Uterus (tissue), 4 donors: Measurements from ENCODE around the gene PCDHGB3. TPM values are rescaled to one million over a fixed set of nuclear protein-coding genes. Genes with fewer than 3 reads are reported as not detected.
A peak's percentile ranks its signal among the peaks of the same experiment; 100 is the strongest.
"Not testable (repeated sequence)": the region's sequence is repeated elsewhere in the genome, so short reads cannot be mapped to it uniquely, and the experiment has no call there.

Experiments used
- DNase-seq, 2 donors: peaks; one replicate each; pipeline ENCODE4 v3.0.0-alpha.2; 2019 to 2020
- H3K27ac ChIP-seq, 2 donors: fragments of 200-600 bp; sonication (generic); 1 replicate in 1 of 2; 2 replicates in 1 of 2; pipeline ENCODE4 v1.5.1; 2016 to 2018
- H3K27me3 ChIP-seq, 2 donors: fragments of 200-600 bp; sonication (generic); one replicate each; pipeline ENCODE4 v1.5.1; 2018 to 2019; ENCODE audit warnings: control low read depth in 1 of 2
- H3K36me3 ChIP-seq, 2 donors: fragments of 200-600 bp; sonication (generic); one replicate each; pipeline ENCODE4 v1.5.1; 2019; ENCODE audit warnings: control low read depth in 1 of 2
- H3K4me1 ChIP-seq, 2 donors: fragments of 200-600 bp; sonication (generic); one replicate each; pipeline ENCODE4 v1.5.1; 2018 to 2019; ENCODE audit warnings: control low read depth in 1 of 2
- H3K4me3 ChIP-seq, 2 donors: fragments of 200-600 bp; sonication (generic); 1 replicate in 1 of 2; 2 replicates in 1 of 2; pipeline ENCODE4 v1.5.1; 2018 to 2019; ENCODE audit warnings: mild to moderate bottlenecking in 1 of 2
- H3K9me3 ChIP-seq, 2 donors: fragments of 200-600 bp; sonication (generic); one replicate each; pipeline ENCODE4 v1.5.1; 2019; ENCODE audit warnings: control low read depth in 1 of 2
- POLR2A ChIP-seq, 2 donors: fragments of 450-650 bp; IDR thresholded peaks; one replicate each; pipeline ENCODE4 v1.6.1; 2016; ENCODE audit warnings: antibody characterized with exemption in 2 of 2, mild to moderate bottlenecking in 1 of 2, moderate library complexity in 1 of 2
- intact Hi-C: fragments of 100-400 bp; cut with DNase I; formaldehyde crosslinking; loops from one replicate; pipeline ENCODE4 v1.15.1; 2023; ENCODE audit warnings: low total_unique reads
- total RNA-seq, 4 donors: library from RNA; depleted of rRNA in 3 of 4; stranded (reverse); fragments of >200 nt in 3 of 4; gene quantifications; one replicate each; pipeline versions ENCODE4 v1.1.0 to v1.2.4, GENCODE V29; 2014 to 2023
- TF ChIP-seq, protein P1 (sequence below), 4 experiments: fragments of 200-600 bp in 2 of 4; fragments of 450-650 bp in 2 of 4; sonication (generic) in 2 of 4; IDR thresholded peaks; one replicate each; pipeline ENCODE4 v1.5.1; 2016 to 2019; ENCODE audit warnings: antibody characterized with exemption in 4 of 4, mild to moderate bottlenecking in 2 of 4, moderate library complexity in 1 of 4
- donor health status: DM: yes; HTN: yes; CAD: no.

Gene PCDHGB3
- total RNA-seq, 4 donors from 2014 or later = 0.59 to 14.1 (median 8.1) TPM

DNA sequence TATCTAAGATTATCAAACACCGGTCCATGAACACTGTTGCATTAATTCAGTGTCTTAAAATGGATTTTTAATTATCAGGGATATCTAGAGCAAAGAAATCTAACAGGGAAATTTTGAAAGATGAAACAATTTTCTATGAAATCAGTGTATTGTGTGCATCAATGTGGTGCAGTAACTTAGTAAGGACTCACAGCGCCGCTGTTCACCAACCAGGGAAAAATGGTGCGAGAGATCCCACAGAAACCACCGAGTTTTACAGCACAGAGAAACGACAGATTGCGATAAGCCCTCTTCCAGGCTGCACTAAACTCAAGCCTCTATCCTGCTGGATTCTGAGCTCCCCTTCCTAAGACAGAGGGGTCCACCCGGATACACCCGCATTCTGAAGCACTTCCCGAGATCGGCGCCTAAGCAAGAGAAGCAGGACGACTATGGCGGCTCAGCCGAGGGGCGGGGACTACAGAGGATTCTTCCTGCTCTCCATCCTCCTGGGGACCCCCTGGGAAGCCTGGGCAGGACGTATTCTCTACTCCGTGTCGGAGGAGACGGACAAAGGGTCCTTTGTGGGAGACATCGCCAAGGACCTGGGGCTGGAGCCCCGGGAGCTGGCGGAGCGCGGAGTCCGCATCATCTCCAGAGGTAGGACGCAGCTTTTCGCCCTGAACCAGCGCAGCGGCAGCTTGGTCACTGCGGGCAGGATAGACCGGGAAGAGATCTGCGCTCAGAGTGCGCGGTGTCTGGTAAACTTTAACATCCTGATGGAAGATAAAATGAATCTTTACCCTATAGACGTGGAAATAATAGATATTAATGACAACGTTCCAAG lies 12.6 kb downstream of the PCDHGB3 start, which contains the start of gene PCDHGA7:
Gene PCDHGA7 (plus strand): TSS at position 274 of the 826 bp plus-strand sequence. CDS start 158 bp downstream, at position 432.
- intact Hi-C loops = no loop called here
- Histone ChIP-seq H3K9me3 (peaks cover 0 to 90% of the 10 kb centered on the region in 2 donors), H3K4me3 (no peak within 1 kb of the TSS), H3K36me3 (no peaks in the 10 kb centered on the region), H3K27me3 (no peaks in the 10 kb centered on the region), H3K4me1 (no peaks in the 10 kb centered on the region), H3K27ac (no peak within 1 kb of the TSS)
- DNase-seq = no peak
- TF ChIP-seq POLR2A (IDR thresholded peaks at IDR 0.05) = no peak
- TF ChIP-seq, protein P1, sequence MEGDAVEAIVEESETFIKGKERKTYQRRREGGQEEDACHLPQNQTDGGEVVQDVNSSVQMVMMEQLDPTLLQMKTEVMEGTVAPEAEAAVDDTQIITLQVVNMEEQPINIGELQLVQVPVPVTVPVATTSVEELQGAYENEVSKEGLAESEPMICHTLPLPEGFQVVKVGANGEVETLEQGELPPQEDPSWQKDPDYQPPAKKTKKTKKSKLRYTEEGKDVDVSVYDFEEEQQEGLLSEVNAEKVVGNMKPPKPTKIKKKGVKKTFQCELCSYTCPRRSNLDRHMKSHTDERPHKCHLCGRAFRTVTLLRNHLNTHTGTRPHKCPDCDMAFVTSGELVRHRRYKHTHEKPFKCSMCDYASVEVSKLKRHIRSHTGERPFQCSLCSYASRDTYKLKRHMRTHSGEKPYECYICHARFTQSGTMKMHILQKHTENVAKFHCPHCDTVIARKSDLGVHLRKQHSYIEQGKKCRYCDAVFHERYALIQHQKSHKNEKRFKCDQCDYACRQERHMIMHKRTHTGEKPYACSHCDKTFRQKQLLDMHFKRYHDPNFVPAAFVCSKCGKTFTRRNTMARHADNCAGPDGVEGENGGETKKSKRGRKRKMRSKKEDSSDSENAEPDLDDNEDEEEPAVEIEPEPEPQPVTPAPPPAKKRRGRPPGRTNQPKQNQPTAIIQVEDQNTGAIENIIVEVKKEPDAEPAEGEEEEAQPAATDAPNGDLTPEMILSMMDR (IDR thresholded peaks at IDR 0.05) = no peak

- Histone ChIP-seq H3K4me3 (no peak overlapping the region), H3K36me3 (no peaks in the 10 kb centered on the region), H3K4me1 (no peaks in the 10 kb centered on the region), H3K9me3 (peaks cover 0 to 86% of the 10 kb centered on the region in 2 donors), H3K27me3 (no peaks in the 10 kb centered on the region), H3K27ac (no peak overlapping the region)
- intact Hi-C loops = no loop called here
- no peak for TF ChIP-seq POLR2A (IDR thresholded peaks at IDR 0.05)
- TF ChIP-seq, protein P1 (IDR thresholded peaks at IDR 0.05) = no peak
- DNase-seq = no peak
Measured at GRCh38 chr5:141383345-141383744, 13.3 kb downstream of the PCDHGB3 start.

- no peaks in the 10 kb centered on the region for H3K36me3 ChIP-seq
- H3K27me3 ChIP-seq = no peaks in the 10 kb centered on the region
- H3K27ac ChIP-seq = no peak overlapping the region
- intact Hi-C loops = no loop called here
- peaks cover 0 to 89% of the 10 kb centered on the region in 2 donors for H3K9me3 ChIP-seq
- TF ChIP-seq, protein P1 (IDR thresholded peaks at IDR 0.05) = no peak
- no peak for TF ChIP-seq POLR2A (IDR thresholded peaks at IDR 0.05)
- no peak overlapping the region for H3K4me3 ChIP-seq
- DNase-seq = no peak
- H3K4me1 ChIP-seq = no peaks in the 10 kb centered on the region
Measured at GRCh38 chr5:141384471-141385267, 14.6 kb downstream of the PCDHGB3 start.

DNA sequence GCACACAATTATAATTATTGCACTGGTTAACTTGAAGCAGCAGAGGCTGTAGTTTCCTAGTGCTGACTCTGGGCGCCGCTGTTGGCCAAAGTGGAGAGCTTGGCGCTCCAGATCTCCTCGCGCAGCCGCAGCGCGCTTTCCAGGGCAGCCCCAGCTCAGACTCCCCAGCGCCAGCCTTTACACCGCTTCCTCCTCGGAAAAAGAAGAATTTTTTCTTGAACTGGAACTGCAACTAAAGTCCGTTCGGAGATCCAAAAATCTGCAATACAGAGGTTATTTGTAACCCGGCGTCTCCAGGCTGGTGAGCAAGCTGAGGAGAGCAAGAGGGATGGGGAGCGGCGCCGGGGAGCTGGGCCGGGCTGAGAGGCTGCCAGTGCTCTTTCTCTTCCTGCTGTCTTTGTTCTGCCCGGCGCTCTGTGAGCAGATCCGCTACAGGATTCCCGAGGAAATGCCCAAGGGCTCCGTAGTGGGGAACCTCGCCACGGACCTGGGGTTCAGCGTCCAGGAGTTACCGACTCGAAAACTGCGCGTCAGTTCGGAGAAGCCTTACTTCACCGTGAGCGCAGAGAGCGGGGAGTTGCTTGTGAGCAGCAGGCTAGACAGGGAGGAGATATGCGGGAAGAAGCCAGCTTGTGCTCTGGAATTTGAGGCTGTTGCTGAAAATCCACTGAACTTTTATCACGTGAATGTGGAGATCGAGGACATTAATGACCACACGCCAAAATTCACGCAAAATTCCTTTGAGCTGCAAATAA lies 17.7 kb downstream of the PCDHGB3 start, which contains the start of gene PCDHGB4:
Gene PCDHGB4 (plus strand): TSS at position 142 of the 755 bp plus-strand sequence. CDS start 187 bp downstream, at position 329.
- H3K27me3 ChIP-seq, H3K4me1 ChIP-seq, H3K36me3 ChIP-seq, DNase-seq, H3K27ac ChIP-seq, H3K4me3 ChIP-seq, intact Hi-C loops: not testable (repeated sequence)
- TF ChIP-seq, protein P1 (IDR thresholded peaks at IDR 0.05) = peak in 1 of 4 experiments; percentile 27
- peaks cover 0 to 86% of the 10 kb centered on the region in 2 donors for H3K9me3 ChIP-seq
